HEK293T (cell line): ENCODE data around the gene PDE4B.

Source experiments
- ARNT ChIP-seq: fragments of 450-650 bp; IDR thresholded peaks from 2 replicates; pipeline ENCODE4 v1.6.1; 2017; ENCODE audit warnings: mild to moderate bottlenecking
- FOXM1 ChIP-seq: fragments of 450-650 bp; IDR thresholded peaks from 2 replicates; pipeline ENCODE4 v1.6.1; 2017; ENCODE audit warnings: mild to moderate bottlenecking, borderline replicate concordance
- HDGF ChIP-seq: fragments of 450-650 bp; IDR thresholded peaks from 2 replicates; pipeline ENCODE4 v1.6.1; 2017; ENCODE audit warnings: antibody characterized with exemption, borderline replicate concordance
- NFRKB ChIP-seq: fragments of 450-650 bp; IDR thresholded peaks from 2 replicates; pipeline ENCODE4 v1.6.1; 2016; ENCODE audit warnings: mild to moderate bottlenecking, moderate library complexity
- SP1 ChIP-seq: fragments of 450-650 bp; IDR thresholded peaks from 2 replicates; pipeline ENCODE4 v1.6.1; 2017
- SUZ12 ChIP-seq: fragments of 450-650 bp; IDR thresholded peaks from 2 replicates; pipeline ENCODE4 v1.6.1; 2016; ENCODE audit warnings: mild to moderate bottlenecking

DNA sequence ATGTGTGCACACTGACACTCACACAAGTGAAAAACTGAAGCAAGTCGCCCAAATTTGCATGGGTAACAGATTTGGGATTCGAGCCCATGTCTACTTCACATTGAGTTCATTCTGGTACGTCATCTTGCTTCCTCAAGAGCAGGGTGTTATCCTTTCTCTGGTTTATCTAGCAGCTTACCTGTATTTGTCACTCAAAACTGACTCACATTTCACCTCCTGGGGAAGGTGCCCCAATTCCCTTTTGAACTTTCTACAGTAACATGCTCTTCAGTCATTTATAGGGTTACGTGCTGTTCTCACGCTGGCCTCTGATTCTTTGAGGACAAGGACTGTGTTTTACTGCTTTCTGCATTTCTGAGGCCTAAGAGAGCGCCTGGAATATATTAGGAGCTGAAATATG is 162.8 kb downstream of the PDE4B start:
- TF ChIP-seq NFRKB (no peak), ARNT (no peak), HDGF (no peak), FOXM1 (no peak), SUZ12 (no peak), SP1 (no peak)
